ENCODE results near the gene ALS2CL. TPM values are rescaled to one million over a fixed set of nuclear protein-coding genes. Genes with fewer than 3 reads are reported as not detected.
A peak's percentile ranks its signal among the peaks of the same experiment; 100 is the strongest.

Gene ALS2CL
- total RNA-seq, 1 experiment from 2014 or later = 39.6 TPM

DNA sequence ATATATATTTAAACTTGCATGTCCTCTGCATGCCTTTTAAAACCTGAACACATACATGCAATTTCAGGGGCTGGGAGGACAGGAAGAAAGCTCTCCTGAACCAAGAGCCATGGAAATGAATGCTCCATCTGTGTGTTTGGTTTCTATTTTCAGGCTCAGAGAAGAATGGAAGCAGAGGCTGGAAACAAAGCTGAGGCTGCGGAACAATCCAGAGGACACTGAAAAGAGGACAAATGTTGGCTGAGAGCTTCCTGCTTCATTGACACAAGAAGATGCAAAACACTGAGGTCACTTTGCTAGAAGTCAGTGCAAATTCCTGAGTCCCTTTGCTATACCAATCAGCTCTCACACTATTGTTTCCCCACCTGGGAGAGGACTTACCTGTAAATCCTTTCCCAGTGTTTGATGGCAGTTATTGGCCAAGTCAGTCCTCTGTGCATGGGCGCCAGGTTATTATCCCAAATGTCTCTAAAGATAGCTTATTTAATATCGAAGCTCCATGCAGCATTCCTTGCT lies 68.4 kb downstream of the ALS2CL start:
- TF ChIP-seq, protein P1, sequence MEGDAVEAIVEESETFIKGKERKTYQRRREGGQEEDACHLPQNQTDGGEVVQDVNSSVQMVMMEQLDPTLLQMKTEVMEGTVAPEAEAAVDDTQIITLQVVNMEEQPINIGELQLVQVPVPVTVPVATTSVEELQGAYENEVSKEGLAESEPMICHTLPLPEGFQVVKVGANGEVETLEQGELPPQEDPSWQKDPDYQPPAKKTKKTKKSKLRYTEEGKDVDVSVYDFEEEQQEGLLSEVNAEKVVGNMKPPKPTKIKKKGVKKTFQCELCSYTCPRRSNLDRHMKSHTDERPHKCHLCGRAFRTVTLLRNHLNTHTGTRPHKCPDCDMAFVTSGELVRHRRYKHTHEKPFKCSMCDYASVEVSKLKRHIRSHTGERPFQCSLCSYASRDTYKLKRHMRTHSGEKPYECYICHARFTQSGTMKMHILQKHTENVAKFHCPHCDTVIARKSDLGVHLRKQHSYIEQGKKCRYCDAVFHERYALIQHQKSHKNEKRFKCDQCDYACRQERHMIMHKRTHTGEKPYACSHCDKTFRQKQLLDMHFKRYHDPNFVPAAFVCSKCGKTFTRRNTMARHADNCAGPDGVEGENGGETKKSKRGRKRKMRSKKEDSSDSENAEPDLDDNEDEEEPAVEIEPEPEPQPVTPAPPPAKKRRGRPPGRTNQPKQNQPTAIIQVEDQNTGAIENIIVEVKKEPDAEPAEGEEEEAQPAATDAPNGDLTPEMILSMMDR (IDR thresholded peaks at IDR 0.05; ENCODE audit: unreplicated experiment) = no peak
- DNase-seq = no peak
- no TSS peak for BruUV-seq (replicated peaks)
- H3K36me3 Mint-ChIP-seq (ENCODE audit: insufficient read depth, unreplicated experiment) = no peaks in the 10 kb centered on the region
- H3K4me3 Mint-ChIP-seq (ENCODE audit: low read depth, unreplicated experiment) = no peak overlapping the region
- peaks cover 71% of the 10 kb centered on the region for H3K27me3 Mint-ChIP-seq (ENCODE audit: unreplicated experiment)
- no peak overlapping the region for H3K27ac Mint-ChIP-seq (ENCODE audit: unreplicated experiment)
- intact Hi-C loops (cut with micrococcal nuclease; ENCODE audit: unreplicated experiment) = no loop called here
- H3K4me1 Mint-ChIP-seq (ENCODE audit: low read depth, unreplicated experiment) = peaks cover 8% of the 10 kb centered on the region
- CTCF ChIA-PET = interaction anchor here (1.2 kb wide), 1 partner anchor 67 kb away, joined by 3 read pairs; no protein-coding TSS in a partner anchor
- H3K9me3 Mint-ChIP-seq (ENCODE audit: low read depth, unreplicated experiment) = no peaks in the 10 kb centered on the region

DNA sequence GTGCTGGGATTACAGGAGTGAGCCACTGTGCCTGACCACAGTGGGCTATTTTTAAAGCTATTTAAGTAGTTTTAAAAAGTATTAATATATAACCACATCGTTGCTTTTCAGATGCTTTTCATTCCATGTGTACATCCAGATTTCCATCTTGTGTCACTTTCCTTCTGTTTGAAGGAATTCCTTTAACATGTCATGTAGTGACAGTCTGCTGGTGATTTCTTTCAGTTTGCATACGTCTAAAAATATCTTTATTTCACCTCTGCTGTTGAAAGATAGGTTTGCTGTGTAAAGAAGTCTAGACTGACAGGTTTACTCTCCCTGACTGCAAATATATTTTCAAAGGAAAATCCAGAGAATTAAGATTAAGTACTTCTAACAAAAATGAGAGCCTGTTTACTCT lies 68.9 kb downstream of the ALS2CL start:
- Mint-ChIP-seq H3K4me1 (ENCODE audit: low read depth, unreplicated experiment) (peaks cover 12% of the 10 kb centered on the region), H3K27ac (ENCODE audit: unreplicated experiment) (no peak overlapping the region), H3K4me3 (ENCODE audit: low read depth, unreplicated experiment) (no peak overlapping the region), H3K9me3 (ENCODE audit: low read depth, unreplicated experiment) (no peaks in the 10 kb centered on the region), H3K27me3 (ENCODE audit: unreplicated experiment) (peaks cover 71% of the 10 kb centered on the region), H3K36me3 (ENCODE audit: insufficient read depth, unreplicated experiment) (no peaks in the 10 kb centered on the region)
- no peak for DNase-seq
- no TSS peak for BruUV-seq (replicated peaks)
- TF ChIP-seq, protein P1 (IDR thresholded peaks at IDR 0.05; ENCODE audit: unreplicated experiment) = no peak
- CTCF ChIA-PET = interaction anchor here (0.7 to 1.2 kb wide), 2 partner anchors 49 to 66 kb away, joined by 3 to 4 read pairs; no protein-coding TSS in a partner anchor
- intact Hi-C loops (cut with micrococcal nuclease; ENCODE audit: unreplicated experiment) = no loop called here

DNA sequence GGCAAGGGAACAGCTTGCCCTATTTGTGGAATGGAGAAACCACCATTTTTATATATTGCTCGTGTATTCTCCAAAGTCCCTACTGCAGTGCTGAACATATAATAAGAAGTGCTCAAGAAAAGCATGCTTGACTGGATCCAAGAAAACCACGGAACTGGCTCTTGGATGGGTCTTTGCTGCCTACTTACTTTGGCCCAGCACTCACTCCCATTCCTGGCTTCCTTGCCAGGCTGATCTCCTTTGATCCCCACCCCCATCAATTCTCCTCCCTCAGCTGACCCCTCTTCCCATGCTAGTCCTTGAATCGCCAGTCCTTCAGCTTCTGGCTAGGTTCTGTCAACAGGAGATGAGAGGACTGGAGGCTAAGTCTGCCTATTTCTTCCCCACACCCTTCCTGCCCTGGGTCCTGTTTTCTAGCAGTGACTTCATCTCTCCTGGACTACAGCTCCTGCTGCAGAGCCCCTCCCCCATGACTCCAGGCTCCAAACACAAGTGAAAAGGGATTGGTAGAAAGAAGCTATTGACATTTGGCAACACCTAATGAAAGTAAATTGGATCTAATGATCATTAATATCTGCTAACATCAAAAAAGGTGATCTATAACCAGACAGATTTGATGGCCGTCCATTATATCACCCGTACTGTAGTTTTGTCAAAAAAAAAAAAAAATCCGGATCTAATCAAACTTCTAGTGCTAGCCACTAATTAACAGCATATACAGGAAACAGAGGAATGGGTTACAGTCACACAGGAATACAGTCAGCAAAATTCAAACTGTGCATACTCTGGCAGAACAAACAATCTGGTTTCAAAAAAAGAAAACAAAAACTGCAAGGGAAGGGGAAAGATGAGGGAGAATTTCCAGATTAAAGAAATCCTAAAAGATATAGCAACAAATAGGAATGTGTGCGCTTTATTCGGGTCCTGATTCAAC lies 73.4 kb downstream of the ALS2CL start:
- Mint-ChIP-seq H3K27ac (ENCODE audit: unreplicated experiment) (no peak overlapping the region), H3K36me3 (ENCODE audit: insufficient read depth, unreplicated experiment) (no peaks in the 10 kb centered on the region), H3K9me3 (ENCODE audit: low read depth, unreplicated experiment) (no peaks in the 10 kb centered on the region), H3K4me1 (ENCODE audit: low read depth, unreplicated experiment) (peaks cover 12% of the 10 kb centered on the region), H3K4me3 (ENCODE audit: low read depth, unreplicated experiment) (no peak overlapping the region), H3K27me3 (ENCODE audit: unreplicated experiment) (peaks cover 90% of the 10 kb centered on the region)
- CTCF ChIA-PET = interaction anchor here (0.7 kb wide), 1 partner anchor 672 kb away, joined by 6 read pairs; no protein-coding TSS in a partner anchor
- peak; percentile 6 for DNase-seq
- intact Hi-C loops (cut with micrococcal nuclease; ENCODE audit: unreplicated experiment) = no loop called here
- BruUV-seq (replicated peaks) = no TSS peak
- TF ChIP-seq, protein P1 (IDR thresholded peaks at IDR 0.05; ENCODE audit: unreplicated experiment) = no peak

Other genes starting within 250 kb of the ALS2CL start
- not detected in 2 replicates for gene LTF, start 228.8 kb downstream of the ALS2CL start, total RNA-seq (2022)
- gene RTP3, start 195.7 kb downstream of the ALS2CL start, total RNA-seq (2022) = not detected in 2 replicates
- not detected in 2 replicates for gene LRRC2, start 127.4 kb downstream of the ALS2CL start, total RNA-seq (2022)
- gene FAM240A, start 81.2 kb downstream of the ALS2CL start, total RNA-seq (2022) = not detected in 2 replicates
- gene TMIE, start 7.7 kb upstream of the ALS2CL start, total RNA-seq (2022) = 0.26 TPM in 1 of 2 replicates, not detected in the other
- gene PRSS50, start 24.2 kb upstream of the ALS2CL start, total RNA-seq (2022) = not detected in 2 replicates
- gene MYL3, start 169.8 kb upstream of the ALS2CL start, total RNA-seq (2022) = not detected in 2 replicates
- gene PTH1R, start 184.0 kb upstream of the ALS2CL start, total RNA-seq (2022) = not detected in 2 replicates

Data from Calu3 (cell line).